Adrenal gland (tissue), 12 donors: ENCODE results near the gene PUM2. TPM values are rescaled to one million over a fixed set of nuclear protein-coding genes. Genes with fewer than 3 reads are reported as not detected.

ENCODE experiments used
- DNase-seq, 7 donors: peaks; one replicate each; pipeline ENCODE4 v3.0.0-alpha.2; 2019 to 2020
- H3K27ac ChIP-seq, 5 donors: fragments of 200-600 bp; sonication (generic) in 4 of 5; 1 replicate in 3 of 5; 2 replicates in 2 of 5; pipeline versions ENCODE4 v1.5.1 to v1.8.0; 2016 to 2020; ENCODE audit warnings: mild to moderate bottlenecking in 1 of 5
- H3K27me3 ChIP-seq: fragments of 200-600 bp; 2 replicates; pipeline ENCODE4 v1.8.0; 2021
- H3K36me3 ChIP-seq, 2 donors: fragments of 200-600 bp; replicated peaks in 1 of 2; 1 replicate in 1 of 2; 2 replicates in 1 of 2; pipeline versions ENCODE4 v1.5.1 to v1.8.0; 2018 to 2022
- H3K4me1 ChIP-seq, 2 donors: fragments of 200-600 bp; replicated peaks in 1 of 2; 1 replicate in 1 of 2; 2 replicates in 1 of 2; pipeline versions ENCODE4 v1.5.1 to v1.8.0; 2018 to 2021
- H3K4me3 ChIP-seq, 4 donors: fragments of 200-600 bp; sonication (generic) in 3 of 4; one replicate each; pipeline ENCODE4 v1.5.1; 2016 to 2018
- H3K9me3 ChIP-seq, 3 donors: fragments of 200-600 bp; sonication (generic) in 1 of 3; replicated peaks in 1 of 3; 1 replicate in 2 of 3; 2 replicates in 1 of 3; pipeline versions ENCODE4 v1.5.1 to v1.8.0; 2016 to 2021
- POLR2A ChIP-seq, 2 donors: fragments of 450-650 bp; IDR thresholded peaks; one replicate each; pipeline ENCODE4 v1.6.1; 2017; ENCODE audit warnings: antibody characterized with exemption in 2 of 2, mild to moderate bottlenecking in 2 of 2, moderate library complexity in 1 of 2
- WGBS, 4 donors: extraction: QIAGEN DNeasy Blood & Tissue Kit in 2 of 4; methylation state at CpG; one replicate each; pipeline versions ENCODE4 v1.1.5 to v1.1.7; 2013 to 2017; 5-methylcytosine and 5-hydroxymethylcytosine counted together
- intact Hi-C, 2 donors: fragments of 100-400 bp; cut with DNase I; formaldehyde crosslinking; loops; one replicate each; pipeline versions ENCODE4 v1.14.1 to v1.15.0; 2022 to 2023
- polyA plus RNA-seq, 3 donors: library from polyadenylated mRNA; stranded (reverse); fragments of 200-250 nt in 2 of 3; fragments of 350-450 nt in 1 of 3; fragmentation: Illumina TruSeq in 1 of 3; extraction: RNeasy Lipid Tissue Mini Kit (QIAGEN cat#74804) in 1 of 3; gene quantifications; one replicate each; pipeline ENCODE4 v1.2.3, GENCODE V29; 2013 to 2014
- total RNA-seq, 9 donors: library from RNA; depleted of rRNA in 4 of 9; stranded (reverse); fragments of >200 nt in 4 of 9; fragments of 120-200 nt in 1 of 9; fragmentation: NEBNext Ultra II Directional in 1 of 9; extraction: Animal tissue kit (Norgen Biotek cat#: 25700) in 1 of 9; gene quantifications; one replicate each; pipeline versions ENCODE4 v1.1.0 to v1.2.4, GENCODE V29; 2013 to 2023
- TF ChIP-seq, protein P1 (sequence below), 6 experiments: fragments of 450-650 bp in 4 of 6; fragments of 200-600 bp in 2 of 6; sonication (generic) in 1 of 6; IDR thresholded peaks; 1 replicate in 5 of 6; 2 replicates in 1 of 6; pipeline versions ENCODE4 v1.5.1 to v1.8.0; 2016 to 2021; ENCODE audit warnings: antibody characterized with exemption in 6 of 6, mild to moderate bottlenecking in 2 of 6, moderate library complexity in 1 of 6
- donor health status: healthy with polysubstance abuse.
- donor health status: Bipolar disorder and iron deficiency.
- donor health status: DM: yes; HTN: yes; CAD: no.
- donor health status: DM: no; HTN: no; CAD: no.
- donor health status: DM: no; HTN: no; CAD: no.
- donor health status: DM: yes; HTN: yes; CAD: no.

PUM2 gene
- total and polyA plus RNA-seq, 12 donors, result 25.5 to 105 (median 53.3) TPM

DNA sequence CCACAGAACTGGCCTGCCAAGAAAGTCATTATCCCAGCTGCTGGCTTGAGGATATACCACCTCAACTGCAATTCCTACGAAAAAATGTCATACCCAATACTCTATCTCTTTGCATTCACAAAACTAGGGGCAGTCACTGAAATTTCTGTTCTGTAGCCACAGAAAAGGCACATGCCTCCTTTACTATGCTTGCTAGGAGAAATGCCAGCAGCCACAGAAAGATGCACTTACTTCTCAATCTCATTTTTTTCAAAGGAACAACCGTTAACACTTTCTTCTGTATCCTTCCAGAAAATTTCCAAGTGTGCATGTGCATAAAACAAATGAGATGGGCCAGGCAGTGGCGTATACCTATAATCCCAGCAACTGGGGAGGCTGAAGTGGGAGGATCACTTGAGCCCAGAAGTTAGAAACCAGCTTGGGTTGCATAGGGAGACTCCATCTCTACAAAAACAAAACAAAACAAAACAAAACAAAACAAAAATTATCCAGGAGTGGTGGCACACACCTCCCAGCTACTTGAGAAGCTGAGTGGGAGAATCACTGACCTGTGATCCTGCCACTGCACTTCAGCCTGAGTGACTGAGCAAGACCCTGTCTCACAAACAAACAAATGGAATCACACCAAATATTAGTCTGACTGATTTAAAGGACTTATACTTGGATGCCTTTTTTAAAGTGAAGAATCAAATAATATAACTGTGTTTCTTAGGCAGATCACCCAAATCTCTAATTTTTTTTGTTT is 22.4 kb upstream of the PUM2 start:
- no peak for DNase-seq
- 72 to 82% (median 76%) methylated on average over 3 of the region's 3 CpGs for WGBS, 4 donors
- intact Hi-C loops, result loop anchor here in 1 of 2 donors (10.0 kb wide), 1 partner anchor 272 kb away; no protein-coding TSS in a partner anchor
- no peak overlapping the region for H3K4me3 ChIP-seq
- H3K9me3 ChIP-seq, result no peaks in the 10 kb centered on the region
- no peaks in the 10 kb centered on the region for H3K36me3 ChIP-seq
- no peak for TF ChIP-seq POLR2A (IDR thresholded peaks at IDR 0.05)
- TF ChIP-seq, protein P1, sequence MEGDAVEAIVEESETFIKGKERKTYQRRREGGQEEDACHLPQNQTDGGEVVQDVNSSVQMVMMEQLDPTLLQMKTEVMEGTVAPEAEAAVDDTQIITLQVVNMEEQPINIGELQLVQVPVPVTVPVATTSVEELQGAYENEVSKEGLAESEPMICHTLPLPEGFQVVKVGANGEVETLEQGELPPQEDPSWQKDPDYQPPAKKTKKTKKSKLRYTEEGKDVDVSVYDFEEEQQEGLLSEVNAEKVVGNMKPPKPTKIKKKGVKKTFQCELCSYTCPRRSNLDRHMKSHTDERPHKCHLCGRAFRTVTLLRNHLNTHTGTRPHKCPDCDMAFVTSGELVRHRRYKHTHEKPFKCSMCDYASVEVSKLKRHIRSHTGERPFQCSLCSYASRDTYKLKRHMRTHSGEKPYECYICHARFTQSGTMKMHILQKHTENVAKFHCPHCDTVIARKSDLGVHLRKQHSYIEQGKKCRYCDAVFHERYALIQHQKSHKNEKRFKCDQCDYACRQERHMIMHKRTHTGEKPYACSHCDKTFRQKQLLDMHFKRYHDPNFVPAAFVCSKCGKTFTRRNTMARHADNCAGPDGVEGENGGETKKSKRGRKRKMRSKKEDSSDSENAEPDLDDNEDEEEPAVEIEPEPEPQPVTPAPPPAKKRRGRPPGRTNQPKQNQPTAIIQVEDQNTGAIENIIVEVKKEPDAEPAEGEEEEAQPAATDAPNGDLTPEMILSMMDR (IDR thresholded peaks at IDR 0.05), result no peak
- H3K27ac ChIP-seq, result no peak overlapping the region
- H3K27me3 ChIP-seq, result no peaks in the 10 kb centered on the region
- H3K4me1 ChIP-seq, result no peaks in the 10 kb centered on the region

DNA sequence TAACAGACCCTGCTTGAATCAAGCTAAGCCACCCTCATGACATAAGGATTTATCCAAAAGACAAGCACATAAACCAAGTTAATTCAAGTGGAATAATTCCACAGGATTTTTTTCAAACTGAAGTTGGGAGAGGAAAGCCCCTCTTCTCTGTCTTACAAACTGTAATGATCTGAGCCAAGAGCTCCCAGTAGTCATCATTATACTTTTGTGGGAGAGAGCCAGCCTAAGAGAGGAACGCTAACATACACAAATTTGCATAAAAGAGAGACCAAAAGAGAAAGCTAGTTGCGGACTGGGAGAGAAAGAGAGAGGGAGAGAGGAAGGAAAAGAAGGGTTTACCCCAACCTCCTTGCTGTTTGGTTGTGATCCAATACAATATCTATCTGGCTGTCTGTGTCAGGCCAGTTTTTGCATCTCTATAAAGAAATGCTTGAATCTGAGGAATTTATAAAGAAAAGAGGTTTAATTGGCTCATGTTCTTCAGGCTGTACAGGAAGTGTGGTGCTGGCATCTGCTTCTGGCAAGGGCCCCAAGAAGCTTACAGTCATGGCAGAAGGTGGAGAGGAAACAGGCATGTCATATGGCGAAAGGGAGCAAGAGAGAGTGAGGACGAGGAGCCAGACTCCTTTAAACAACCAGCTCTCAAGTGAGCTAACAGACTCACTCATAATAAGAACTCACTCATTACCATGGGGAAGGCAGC is 20.8 kb upstream of the PUM2 start:
- no peaks in the 10 kb centered on the region for H3K4me1 ChIP-seq
- H3K27me3 ChIP-seq, result no peaks in the 10 kb centered on the region
- intact Hi-C loops, result loop anchor here in 1 of 2 donors (10.0 kb wide), 1 partner anchor 273 kb away; no protein-coding TSS in a partner anchor
- H3K4me3 ChIP-seq, result no peak overlapping the region
- H3K27ac ChIP-seq, result no peak overlapping the region
- DNase-seq, result peak in 1 of 7 donors; percentile 6
- no peaks in the 10 kb centered on the region for H3K36me3 ChIP-seq
- H3K9me3 ChIP-seq, result no peaks in the 10 kb centered on the region
- no peak for TF ChIP-seq POLR2A (IDR thresholded peaks at IDR 0.05)
- TF ChIP-seq, protein P1 (IDR thresholded peaks at IDR 0.05), result no peak
- 80 to 88% (median 86%) methylated on average over 4 of the region's 4 CpGs for WGBS, 4 donors

DNA sequence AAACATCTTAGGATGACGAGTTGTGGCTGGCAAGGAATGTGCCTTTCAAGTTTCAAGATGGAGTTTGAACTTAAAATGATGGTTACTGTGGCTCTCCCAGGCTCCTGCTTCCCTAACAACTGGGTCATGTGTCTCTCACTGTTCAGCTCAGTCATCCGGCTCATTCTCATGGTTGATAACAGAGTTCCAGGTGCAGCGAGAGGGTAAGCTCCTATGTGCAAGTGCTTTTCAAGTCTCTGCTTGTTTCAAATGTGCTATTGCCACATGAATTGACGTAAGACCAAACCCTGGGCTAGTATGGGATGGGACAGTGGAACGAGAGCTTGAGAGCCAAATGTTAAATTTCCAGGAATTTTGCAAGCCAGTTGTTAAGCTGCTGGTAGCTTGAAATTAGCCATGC is 19.5 kb upstream of the PUM2 start:
- Histone ChIP-seq H3K27me3 (no peaks in the 10 kb centered on the region), H3K9me3 (no peaks in the 10 kb centered on the region), H3K4me3 (no peak overlapping the region), H3K4me1 (no peaks in the 10 kb centered on the region), H3K27ac (peak overlapping the region in 2 of 5 donors; percentile 19 to 23), H3K36me3 (no peaks in the 10 kb centered on the region)
- intact Hi-C loops, result loop anchor here in 1 of 2 donors (10.0 kb wide), 1 partner anchor 275 kb away; no protein-coding TSS in a partner anchor
- peak in 6 of 7 donors; percentile 32 to 70 (median 43) for DNase-seq
- TF ChIP-seq POLR2A (IDR thresholded peaks at IDR 0.05), result no peak
- TF ChIP-seq, protein P1 (IDR thresholded peaks at IDR 0.05), result no peak
- 54 to 64% (median 60%) methylated on average over 5 of the region's 5 CpGs for WGBS, 4 donors

DNA sequence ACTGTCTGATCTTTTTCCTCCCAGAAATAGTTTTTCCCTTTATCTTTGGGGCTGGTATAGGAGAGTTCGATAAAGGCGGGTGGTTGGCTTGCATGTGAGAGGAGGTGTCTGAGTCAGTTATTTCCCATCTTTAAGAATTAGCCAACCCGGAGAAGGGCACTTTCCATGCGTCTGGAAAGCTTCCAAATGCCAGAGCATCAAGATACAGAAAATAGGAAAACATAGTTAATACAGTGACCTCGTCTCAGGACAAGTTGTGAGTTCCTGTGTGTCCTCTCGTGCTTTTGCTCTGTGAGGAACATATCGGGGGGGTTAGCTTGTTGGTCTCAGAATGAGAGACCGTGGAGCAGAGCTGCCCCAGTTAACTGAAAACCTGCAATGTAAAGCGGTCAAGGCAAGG is 18.7 kb upstream of the PUM2 start:
- no peaks in the 10 kb centered on the region for H3K4me1 ChIP-seq
- intact Hi-C loops, result no loop called here
- 40 to 64% (median 44%) methylated on average over 9 of the region's 9 CpGs for WGBS, 4 donors
- peak overlapping the region in 3 of 5 donors; percentile 14 to 38 (median 19) for H3K27ac ChIP-seq
- no peak overlapping the region for H3K4me3 ChIP-seq
- no peaks in the 10 kb centered on the region for H3K36me3 ChIP-seq
- H3K27me3 ChIP-seq, result no peaks in the 10 kb centered on the region
- no peak for TF ChIP-seq POLR2A (IDR thresholded peaks at IDR 0.05)
- TF ChIP-seq, protein P1 (IDR thresholded peaks at IDR 0.05), result no peak
- no peaks in the 10 kb centered on the region for H3K9me3 ChIP-seq
- peak in 6 of 7 donors; percentile 47 to 75 (median 58) for DNase-seq
